ENCODE results near the gene KBTBD8.

Gene KBTBD8, protein sequence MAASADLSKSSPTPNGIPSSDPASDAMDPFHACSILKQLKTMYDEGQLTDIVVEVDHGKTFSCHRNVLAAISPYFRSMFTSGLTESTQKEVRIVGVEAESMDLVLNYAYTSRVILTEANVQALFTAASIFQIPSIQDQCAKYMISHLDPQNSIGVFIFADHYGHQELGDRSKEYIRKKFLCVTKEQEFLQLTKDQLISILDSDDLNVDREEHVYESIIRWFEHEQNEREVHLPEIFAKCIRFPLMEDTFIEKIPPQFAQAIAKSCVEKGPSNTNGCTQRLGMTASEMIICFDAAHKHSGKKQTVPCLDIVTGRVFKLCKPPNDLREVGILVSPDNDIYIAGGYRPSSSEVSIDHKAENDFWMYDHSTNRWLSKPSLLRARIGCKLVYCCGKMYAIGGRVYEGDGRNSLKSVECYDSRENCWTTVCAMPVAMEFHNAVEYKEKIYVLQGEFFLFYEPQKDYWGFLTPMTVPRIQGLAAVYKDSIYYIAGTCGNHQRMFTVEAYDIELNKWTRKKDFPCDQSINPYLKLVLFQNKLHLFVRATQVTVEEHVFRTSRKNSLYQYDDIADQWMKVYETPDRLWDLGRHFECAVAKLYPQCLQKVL

DNA sequence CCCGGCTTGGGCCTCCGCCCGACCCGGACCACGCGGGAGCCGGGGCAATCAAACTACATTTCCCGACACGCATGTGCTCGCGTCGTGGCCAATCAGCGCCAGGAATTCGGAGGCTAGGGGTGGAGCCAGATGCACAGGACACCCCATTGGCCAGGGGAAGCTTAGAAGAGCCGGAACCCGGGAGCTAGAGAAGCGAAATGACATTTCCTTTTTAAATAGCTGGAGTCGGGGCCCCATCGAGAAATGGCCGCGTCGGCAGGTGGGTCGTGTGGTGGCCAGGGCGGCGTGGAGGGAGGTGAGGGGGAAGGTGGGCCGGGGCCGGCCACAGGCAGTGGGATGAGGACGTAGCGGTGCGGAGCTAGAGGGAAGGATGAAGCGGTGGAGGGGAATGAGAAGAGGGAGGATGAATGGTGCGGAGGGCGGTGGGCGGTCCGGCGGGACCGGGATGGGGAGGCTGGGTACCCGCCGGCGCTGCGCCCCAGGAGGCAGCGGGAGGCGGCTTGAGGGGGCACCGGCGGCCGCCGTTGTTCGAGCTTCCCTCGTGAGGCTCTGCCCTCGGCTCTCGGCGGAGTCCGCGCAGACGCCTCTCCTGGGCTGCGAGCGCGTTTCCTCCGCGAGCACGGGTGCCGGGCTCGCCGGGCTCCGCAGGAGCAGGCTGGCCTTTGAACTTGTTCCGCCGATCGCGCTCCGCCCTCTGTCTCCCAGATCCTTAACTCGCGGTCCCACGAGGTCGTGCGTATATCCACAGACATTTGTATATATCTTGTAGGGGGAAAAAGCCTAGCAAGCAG is at the start of gene KBTBD8:
KBTBD8 (plus strand) TSS at position 195 of the 791 bp plus-strand sequence; CDS start at position 244, 49 bp downstream.
- DNase-seq (ENCODE audit: low read depth in 2 of 2), result peak; percentile 96 to 97

DNA sequence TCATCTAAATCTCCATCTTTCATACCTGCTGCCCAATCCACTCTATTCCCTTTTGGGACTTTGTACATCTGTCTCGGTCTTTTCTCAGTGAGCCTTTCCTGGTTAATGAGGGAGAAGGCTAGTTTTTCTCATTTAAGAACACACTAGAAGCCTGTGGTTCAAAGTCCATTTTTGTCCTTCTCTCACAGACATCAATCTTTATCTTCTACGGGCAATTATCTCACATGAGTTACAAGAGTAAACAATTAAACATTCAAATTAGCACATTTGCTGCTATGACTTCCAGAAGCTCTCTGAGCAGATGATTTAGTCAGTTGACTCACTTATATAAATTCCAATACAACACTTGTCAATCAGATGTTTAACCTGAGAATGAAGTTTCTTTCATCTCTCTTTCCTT is 49.3 kb upstream of the KBTBD8 start:
- DNase-seq (ENCODE audit: low read depth in 2 of 2), result no peak

DNA sequence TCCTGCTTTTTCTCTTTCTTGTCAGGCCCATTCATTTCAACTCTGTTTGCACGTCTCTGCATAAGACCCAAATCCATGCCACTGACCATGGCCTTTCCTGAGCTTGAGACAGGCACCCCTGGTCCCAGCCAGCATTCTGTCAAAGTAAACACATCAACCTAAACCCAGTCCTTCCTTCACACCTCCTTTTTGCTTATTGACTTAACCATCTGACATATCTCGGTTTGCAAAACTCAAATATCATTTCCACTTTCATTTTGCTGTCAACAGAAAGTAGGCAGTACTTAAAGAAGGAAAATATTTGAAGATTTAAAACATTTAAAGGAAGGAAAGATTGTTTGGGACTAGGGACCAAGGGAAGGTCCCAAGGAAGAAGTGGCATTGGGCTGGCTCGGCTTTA is 48.2 kb upstream of the KBTBD8 start:
- DNase-seq (ENCODE audit: low read depth in 2 of 2), result no peak

DNA sequence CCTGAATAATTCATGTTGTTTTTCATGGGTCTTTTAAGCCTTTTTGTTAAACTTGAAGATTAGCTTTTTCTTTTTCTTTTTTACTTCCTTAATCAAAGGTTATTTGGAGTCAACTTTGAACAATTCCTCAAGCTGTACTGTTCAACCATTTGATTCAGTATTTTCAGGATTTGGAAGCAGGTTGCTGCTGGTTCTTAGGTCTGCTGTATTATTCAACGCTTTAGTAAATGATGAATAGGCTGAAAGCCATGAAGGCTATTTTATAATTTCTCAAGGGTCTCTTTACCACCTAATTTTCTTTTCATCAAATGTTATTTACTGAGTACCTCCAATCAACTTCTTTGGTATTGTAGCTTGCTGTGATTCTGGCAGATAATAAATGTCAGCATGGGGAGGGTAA is 45.8 kb upstream of the KBTBD8 start:
- DNase-seq (ENCODE audit: low read depth in 2 of 2), result no peak

DNA sequence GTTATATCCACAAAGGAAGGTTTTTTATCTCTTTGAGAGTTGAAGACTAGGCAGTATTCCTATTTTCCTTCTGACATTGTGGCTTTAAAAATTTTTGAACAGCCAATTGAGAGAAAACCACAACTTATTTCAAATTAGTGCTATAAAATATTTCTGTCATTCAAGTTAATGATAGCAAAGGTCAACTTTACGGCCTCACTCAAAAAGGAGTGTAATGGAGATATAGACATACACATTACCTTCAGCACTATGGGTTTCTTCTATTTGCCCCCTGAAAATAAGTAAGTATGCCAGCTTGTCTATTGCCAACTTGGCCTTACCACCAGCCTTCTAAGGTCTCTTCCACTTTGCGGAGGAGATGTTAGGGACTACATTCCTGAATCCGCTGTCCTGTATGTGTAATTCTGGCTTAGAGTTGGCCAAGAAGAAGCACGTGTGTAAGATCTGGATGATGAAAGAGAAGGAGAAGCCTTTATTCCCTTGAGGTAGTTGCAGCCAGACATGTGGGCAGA is 44.1 kb upstream of the KBTBD8 start:
- DNase-seq (ENCODE audit: low read depth in 2 of 2), result no peak

DNA sequence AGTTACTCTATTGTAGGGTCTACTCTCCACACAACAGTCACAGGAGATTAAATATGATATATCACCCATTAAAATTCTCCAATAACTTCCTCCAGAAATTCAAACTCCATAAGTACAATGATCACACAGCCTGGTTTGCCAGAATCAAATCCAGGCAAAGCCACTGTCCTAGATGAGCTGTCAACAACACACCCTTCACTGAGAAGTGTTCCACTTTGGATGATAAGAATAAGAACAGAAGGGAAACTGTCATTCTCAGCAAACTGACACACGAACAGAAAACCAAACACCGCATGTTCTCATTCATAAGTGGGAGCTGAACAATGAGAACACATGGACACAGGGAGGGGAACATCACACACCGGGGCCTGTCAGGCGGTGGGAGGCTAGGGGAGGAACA is 41.4 kb upstream of the KBTBD8 start:
- no peak for DNase-seq (ENCODE audit: low read depth in 2 of 2)

DNA sequence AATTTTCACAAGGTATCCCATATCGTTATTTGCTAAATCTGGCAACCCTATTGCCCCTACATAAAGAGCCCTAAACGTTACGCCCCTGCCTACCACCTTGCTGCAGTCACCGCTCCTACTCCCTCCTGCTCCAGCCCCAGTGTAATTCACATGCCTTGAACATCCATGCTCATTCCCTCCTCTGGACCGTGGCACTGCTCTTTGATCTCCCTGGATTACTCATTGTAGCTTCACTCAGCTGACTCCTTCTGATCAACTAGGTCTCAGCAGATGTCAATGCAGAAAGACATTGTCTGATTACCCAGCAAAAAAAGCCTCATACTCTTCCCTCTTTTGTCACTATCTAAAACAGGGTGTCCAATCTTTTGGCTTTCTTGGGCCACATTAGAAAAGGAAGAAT is 40.7 kb upstream of the KBTBD8 start:
- DNase-seq (ENCODE audit: low read depth in 2 of 2), result no peak

DNA sequence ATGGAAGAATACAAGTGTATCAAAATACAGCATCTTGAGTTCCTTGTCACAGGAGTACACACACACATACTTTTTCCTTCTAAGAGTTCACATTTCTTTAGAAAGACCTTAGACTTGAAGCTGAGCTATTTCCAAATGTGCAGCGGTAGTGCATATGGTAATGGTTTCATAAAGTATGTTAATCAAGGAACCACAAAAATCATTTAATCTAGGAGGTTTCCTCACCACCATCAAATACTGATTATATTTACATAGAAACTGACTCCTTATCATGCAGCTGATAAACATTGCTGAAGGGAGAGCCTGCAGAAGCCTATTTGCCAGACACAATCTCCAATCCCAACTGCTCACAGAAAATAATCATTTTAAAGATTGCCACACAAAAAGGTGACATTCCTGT is 40.0 kb upstream of the KBTBD8 start:
- DNase-seq (ENCODE audit: low read depth in 2 of 2), result no peak

DNA sequence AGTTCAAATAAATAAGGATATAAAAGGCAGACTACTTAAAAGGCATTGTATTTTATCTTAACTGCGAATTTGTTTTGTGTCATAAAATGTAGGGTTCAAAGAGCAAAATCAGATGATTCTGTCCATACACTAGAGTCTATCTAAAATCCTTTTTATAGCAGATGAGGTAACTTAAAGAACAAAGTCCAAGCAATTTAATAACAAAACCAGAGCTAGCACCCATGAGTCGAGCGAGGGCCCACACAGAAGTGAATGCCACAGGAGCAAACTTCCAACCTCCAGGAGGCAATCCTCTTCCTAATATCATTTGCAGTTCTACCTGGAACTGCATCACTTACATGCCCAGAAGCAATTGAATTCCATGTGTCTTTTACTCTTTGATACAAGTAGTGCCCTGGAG is 35.4 kb upstream of the KBTBD8 start:
- no peak for DNase-seq (ENCODE audit: low read depth in 2 of 2)

DNA sequence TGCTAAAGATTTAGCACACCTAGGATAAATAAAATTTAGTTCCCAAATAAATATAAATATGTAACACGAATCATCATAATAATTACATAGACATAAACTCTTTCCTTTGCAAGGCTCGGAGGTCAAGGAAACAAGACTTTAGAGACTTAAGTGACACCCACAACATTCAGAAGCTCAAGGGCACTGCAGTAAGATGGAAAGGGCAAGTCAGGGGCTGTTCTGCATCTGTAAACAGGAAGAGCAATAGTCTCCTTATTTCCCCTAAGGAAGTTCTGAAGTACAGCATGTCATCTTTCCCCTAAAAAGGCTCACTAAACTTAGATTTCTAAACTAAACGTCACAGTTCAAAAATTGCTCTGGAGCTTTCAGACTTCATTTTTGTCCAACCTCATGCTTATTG is 26.9 kb upstream of the KBTBD8 start:
- no peak for DNase-seq (ENCODE audit: low read depth in 2 of 2)

DNA sequence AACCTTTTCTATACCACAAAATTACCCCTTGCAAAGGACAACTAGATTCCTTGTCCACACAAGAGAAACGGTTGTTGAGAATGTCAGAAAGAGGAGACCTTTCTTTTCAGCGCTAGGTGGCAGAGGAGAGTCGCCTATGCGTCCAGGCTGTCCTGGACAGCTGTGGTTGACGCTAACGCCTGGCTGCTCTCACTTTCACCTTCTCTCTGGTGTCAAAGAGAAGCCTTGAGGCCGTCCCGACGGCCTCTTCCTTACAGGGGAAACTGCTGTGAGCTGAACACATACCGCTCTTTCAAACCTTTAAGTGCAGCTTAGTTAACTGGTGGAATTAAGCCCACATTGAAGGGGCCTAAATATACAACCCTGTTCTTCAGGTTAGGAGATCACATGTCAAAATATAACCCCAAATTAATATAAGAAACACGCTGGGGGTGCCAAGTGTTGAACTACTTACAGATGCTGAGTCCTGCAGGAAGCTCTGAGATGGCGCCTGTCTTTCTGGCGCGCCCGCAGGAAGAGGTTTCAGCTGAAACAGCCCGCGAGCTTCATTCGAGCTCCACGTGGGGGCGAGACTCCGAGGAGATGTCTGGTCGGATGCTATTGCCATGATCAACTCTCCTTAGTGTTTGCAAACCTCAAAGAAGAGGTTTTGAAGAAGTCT is 26.1 kb upstream of the KBTBD8 start:
- DNase-seq (ENCODE audit: low read depth in 2 of 2), result peak; percentile 22 to 26

DNA sequence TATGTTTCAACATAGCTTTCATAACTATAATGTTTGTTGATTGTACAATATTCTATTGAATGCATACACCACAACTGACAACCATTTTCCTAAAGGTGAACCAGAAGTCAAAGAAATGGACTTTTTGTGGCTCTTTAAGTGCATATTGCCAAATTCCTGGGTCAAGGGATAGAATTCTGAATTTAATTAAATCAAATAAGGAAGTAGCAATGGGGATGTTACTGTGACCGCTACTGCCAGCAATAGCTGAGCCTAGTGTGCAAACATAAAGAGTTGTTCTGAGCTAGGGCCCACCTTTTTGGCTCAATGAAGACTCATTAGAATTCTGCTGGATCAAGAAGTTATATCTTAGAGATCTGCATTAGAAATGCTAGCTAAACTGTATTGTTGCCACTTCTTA is 17.3 kb upstream of the KBTBD8 start:
- no peak for DNase-seq (ENCODE audit: low read depth in 2 of 2)

DNA sequence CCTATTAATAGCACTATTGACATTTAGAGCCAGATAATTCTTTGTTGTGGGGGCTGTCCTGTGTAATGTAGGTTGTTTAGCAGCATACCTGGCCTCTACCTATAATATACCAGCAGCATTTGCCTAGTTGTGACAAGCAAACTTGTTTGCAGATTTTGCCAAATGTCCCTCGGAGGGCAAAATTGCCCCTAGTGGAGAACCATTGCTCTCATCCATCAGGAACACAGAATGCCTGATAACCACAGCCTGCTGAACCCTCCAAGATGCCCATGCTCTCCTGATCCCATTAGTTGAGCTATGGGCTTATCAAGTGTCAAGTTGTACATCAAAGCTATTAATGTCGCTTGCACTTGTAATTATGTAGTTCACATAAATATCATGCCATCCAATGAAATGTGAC is 15.0 kb upstream of the KBTBD8 start:
- DNase-seq (ENCODE audit: low read depth in 2 of 2), result no peak

DNA sequence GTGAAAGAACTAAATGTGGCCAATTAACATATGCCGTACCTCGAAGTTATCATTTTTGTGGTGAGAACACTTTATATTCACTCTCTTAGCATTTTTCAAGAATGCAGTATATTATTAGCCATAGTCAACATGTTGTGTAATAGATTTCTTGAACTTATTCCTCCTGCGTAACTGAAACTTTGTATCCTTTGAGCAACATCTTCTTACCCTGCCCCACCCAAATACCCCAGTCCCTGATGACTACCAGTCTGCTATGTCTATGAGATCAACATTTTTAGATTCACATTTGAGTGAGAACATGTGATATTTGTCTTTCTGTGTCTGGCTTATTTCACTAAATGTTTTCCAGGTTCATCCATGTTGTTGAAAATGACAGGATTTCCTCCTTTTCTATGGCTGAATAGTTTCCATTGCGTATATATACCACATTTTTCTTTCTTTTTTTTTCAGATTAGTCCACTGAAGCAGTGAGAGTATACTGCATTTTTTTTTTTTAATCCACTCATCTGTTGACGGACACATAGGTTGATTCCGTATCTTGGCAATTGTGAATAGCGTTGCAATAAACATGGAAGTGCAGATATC is 12.7 kb upstream of the KBTBD8 start:
- DNase-seq (ENCODE audit: low read depth in 2 of 2), result no peak

DNA sequence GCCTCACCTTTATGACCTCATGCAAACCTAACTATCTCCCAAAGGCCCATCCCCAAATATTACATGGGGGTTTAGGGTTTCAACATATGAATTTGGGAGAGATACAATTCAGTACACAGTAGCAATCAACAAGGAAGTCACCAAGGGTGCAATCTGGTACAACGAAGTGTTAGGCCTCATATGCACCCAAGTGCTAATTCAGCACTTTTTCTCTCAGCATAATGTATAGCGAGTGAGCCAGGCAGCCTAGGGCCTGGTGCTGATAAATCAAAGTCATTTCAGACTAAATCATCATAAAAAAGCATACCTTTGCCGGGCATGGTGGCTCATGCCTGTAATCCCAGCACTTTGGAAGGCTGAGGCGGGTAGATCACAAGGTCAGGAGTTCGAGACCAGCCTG is 11.7 kb upstream of the KBTBD8 start:
- DNase-seq (ENCODE audit: low read depth in 2 of 2), result no peak

DNA sequence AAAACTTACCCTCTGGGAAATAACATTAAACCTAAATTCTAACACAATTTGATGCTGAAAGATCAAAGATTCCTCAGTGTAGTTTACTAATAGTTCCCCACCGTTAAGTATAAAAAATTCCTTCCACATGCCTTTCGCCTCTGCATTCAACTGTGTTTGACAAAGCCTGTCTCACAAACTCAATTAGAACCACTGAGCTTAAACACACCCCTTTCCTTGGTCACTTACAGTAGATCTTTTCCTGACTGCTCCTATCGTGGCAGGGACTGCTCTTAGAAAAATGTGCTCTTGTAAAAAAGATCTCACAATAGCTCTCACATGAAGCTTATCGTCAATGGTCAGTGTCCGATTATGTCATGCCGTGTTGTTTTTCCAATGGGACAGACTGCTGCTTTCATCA is 8.9 kb upstream of the KBTBD8 start:
- DNase-seq (ENCODE audit: low read depth in 2 of 2), result no peak

DNA sequence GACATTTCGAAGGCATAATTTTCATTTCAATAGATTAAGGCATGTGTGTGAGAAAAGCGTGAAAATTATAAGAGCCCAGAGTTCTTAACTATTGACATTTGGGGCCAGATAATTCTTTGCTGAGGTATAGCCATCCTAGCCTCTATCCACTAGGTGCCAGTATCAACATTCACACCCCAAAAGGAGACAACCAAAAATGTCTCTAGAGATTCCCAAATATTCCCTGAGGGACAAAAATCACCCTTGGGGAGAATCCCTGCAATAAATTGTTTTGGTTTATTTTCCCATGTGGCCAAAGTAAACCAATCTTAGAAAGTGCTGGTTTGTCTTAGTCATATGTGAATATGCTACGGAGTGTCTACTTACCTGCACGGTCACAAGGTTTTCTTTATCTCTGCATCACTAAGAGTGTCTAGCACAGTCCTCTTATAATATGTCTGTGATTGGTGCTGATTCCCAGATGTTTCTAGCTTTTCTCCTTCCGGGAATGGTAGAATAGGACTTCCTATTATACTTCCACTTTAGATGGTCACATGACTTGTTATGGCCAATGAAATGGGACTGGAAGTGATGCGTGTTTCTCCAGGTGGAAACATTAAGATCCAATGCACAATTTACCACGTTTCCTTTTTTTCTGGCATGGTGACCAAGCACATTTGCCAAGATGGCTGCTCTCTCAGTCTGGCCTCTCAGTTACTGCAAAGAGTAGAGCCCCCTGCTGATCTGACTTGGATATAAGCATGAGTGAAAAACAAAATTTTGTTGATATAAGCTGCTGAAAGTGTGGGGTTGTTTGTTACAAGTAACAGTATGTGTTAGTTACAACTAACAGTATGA is 8.0 kb upstream of the KBTBD8 start:
- no peak for DNase-seq (ENCODE audit: low read depth in 2 of 2)

DNA sequence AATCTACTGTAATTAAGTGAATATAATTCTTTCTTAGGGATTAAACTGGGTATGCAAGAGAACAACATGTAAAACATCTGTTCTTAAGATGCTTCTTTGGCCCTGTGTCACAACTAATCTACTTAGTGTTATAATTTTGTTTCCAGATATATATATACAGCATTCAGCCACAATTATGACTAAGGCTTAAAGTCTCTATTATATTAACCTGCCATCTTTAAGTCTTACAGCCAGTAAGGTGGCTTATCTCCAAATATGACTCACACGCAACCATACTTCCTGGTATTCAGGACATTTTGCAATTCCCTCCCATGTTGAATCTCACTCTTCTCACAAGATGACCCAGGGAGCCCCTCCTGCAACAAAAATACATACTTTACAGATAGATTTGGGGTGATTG is 6.6 kb upstream of the KBTBD8 start:
- DNase-seq (ENCODE audit: low read depth in 2 of 2), result peak; percentile 62 to 69

DNA sequence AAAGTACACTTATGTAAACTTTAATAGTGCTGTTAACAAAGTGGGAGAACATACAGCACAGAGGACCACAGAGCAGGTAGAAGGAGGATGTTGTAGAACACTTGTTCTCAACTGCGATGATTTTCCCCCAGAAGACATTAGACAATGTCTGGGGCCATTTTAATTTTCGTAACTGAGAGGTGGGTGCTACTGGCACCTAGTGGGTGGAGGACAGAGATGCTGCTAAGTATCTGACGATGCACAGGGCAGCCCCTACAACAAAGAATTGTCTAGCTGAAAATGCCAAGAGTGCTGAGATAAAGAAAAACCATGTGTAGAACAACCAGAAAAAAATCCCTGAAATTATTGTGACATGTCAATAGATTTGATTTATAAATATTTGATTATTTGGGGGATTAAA is 5.0 kb upstream of the KBTBD8 start:
- DNase-seq (ENCODE audit: low read depth in 2 of 2), result no peak

DNA sequence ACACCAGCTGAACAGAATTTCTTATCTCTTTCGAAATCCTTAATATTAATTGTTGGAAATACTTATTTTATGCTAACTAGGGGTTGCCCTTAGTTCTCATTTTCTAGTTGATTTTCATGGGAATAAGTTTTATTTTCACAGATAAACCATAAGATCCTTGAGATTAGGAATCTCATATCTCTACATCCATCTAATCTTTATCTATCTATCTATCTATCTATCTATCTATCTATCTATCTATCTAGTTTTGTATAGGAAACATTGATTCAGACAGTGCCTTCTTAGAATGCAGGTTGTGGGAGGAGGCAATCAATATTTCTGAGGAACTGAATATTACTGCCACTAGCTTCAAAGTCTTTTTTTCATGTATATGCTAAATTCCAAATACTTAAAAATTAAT is 3.5 kb upstream of the KBTBD8 start:
- no peak for DNase-seq (ENCODE audit: low read depth in 2 of 2)

DNA sequence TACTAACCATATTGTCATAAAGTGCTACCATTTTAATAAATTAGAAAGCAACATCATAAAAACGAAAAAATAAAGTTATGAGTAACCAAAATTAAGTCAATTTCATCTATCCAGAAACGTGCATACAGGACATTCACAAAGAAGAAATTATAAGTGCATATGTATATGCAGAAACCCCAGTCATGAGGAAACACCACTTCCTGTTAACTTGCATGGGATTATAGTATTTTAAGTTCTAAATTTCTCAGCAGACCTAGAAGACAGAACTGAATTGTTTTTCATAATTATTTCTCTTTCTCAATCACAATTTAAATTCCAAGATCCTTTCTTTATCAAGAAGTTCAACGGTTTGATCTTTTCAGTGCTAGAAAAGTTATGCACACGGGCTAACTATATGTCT is 1.4 kb upstream of the KBTBD8 start:
- no peak for DNase-seq (ENCODE audit: low read depth in 2 of 2)
